ES-I3 (cell line): ENCODE measurements around the gene RPL27A.

Experiments used
- H3K36me3 ChIP-seq: 2 replicates; pipeline ENCODE4 v1.6.1; 2013; ENCODE audit warnings: mild to moderate bottlenecking, low read length, control low read depth, moderate library complexity; ENCODE audit not compliant: insufficient read depth
- H3K4me1 ChIP-seq: 2 replicates; pipeline ENCODE4 v1.6.1; 2013; ENCODE audit warnings: mild to moderate bottlenecking, control low read depth, low read length; ENCODE audit not compliant: insufficient read depth
- H3K9ac ChIP-seq: 2 replicates; pipeline ENCODE4 v1.6.1; 2013; ENCODE audit warnings: low read depth, mild to moderate bottlenecking, low read length, moderate library complexity
- H3K9me3 ChIP-seq: 2 replicates; pipeline ENCODE4 v1.6.1; 2013; ENCODE audit warnings: mild to moderate bottlenecking, low read length, moderate library complexity; ENCODE audit not compliant: control insufficient read depth, insufficient read depth

The RPL27A gene

GRCh38 chr11:8729837-8730696 lies 47.5 kb downstream of the RPL27A start:
- H3K9me3 ChIP-seq, result no peaks in the 10 kb centered on the region
- H3K4me1 ChIP-seq, result peaks cover 8% of the 10 kb centered on the region; the same call in 1 of the 2 replicates
- no peak overlapping the region for H3K9ac ChIP-seq
- no peaks in the 10 kb centered on the region for H3K36me3 ChIP-seq

- Histone ChIP-seq H3K36me3 (no peaks in the 10 kb centered on the region), H3K9me3 (no peaks in the 10 kb centered on the region), H3K4me1 (peaks cover 8% of the 10 kb centered on the region; the same call in 1 of the 2 replicates), H3K9ac (no peak overlapping the region)
Observed at GRCh38 chr11:8730697-8731020, 48.1 kb downstream of the RPL27A start.

- Histone ChIP-seq H3K36me3 (no peaks in the 10 kb centered on the region), H3K9me3 (no peaks in the 10 kb centered on the region), H3K9ac (no peak overlapping the region)
Observed at GRCh38 chr11:8731647-8732323, 49.2 kb downstream of the RPL27A start.

GRCh38 chr11:8732324-8732670 lies 49.7 kb downstream of the RPL27A start:
- peaks cover 8% of the 10 kb centered on the region; the same call in 1 of the 2 replicates for H3K4me1 ChIP-seq
- no peak overlapping the region for H3K9ac ChIP-seq
- H3K9me3 ChIP-seq, result no peaks in the 10 kb centered on the region
- no peaks in the 10 kb centered on the region for H3K36me3 ChIP-seq

More at GRCh38 chr11:8731647-8732323, 49.2 kb downstream of the RPL27A start:
- H3K4me1 ChIP-seq, result peaks cover 8% of the 10 kb centered on the region; the same call in 1 of the 2 replicates

- peaks cover 8% of the 10 kb centered on the region; the same call in 1 of the 2 replicates for H3K4me1 ChIP-seq
- no peaks in the 10 kb centered on the region for H3K9me3 ChIP-seq
- H3K36me3 ChIP-seq, result no peaks in the 10 kb centered on the region
- H3K9ac ChIP-seq, result no peak overlapping the region
Observed at GRCh38 chr11:8732748-8733241, 50.2 kb downstream of the RPL27A start.

- Histone ChIP-seq H3K36me3 (no peaks in the 10 kb centered on the region), H3K9me3 (no peaks in the 10 kb centered on the region), H3K9ac (no peak overlapping the region), H3K4me1 (peaks cover 8% of the 10 kb centered on the region; the same call in 1 of the 2 replicates)
Observed at GRCh38 chr11:8733852-8734251, 51.3 kb downstream of the RPL27A start.

GRCh38 chr11:8735094-8735493 lies 52.5 kb downstream of the RPL27A start:
- Histone ChIP-seq H3K9ac (no peak overlapping the region), H3K36me3 (no peaks in the 10 kb centered on the region), H3K9me3 (no peaks in the 10 kb centered on the region), H3K4me1 (peaks cover 8% of the 10 kb centered on the region; the same call in 1 of the 2 replicates)

- no peaks in the 10 kb centered on the region for H3K4me1 ChIP-seq
- H3K36me3 ChIP-seq, result no peaks in the 10 kb centered on the region
- H3K9ac ChIP-seq, result no peak overlapping the region
- H3K9me3 ChIP-seq, result no peaks in the 10 kb centered on the region
Observed at GRCh38 chr11:8739309-8739793, 56.8 kb downstream of the RPL27A start.
